GM21786 (cell line): Measurements from ENCODE around the gene ADNP.
"Not testable (repeated sequence)": the region's sequence is repeated elsewhere in the genome, so short reads cannot be mapped to it uniquely, and the experiment has no call there.

Source experiments
- ATAC-seq: cut with Tn5 transposase; IDR thresholded peaks from one replicate; pipeline ENCODE4 v1.9.1; 2021; ENCODE audit not compliant: unreplicated experiment

Gene ADNP

GRCh38 chr20:50903353-50904051 is 27.7 kb downstream of the ADNP start:
- ATAC-seq = no peak

- ATAC-seq = no peak
Measured at GRCh38 chr20:50901301-50901700, 29.9 kb downstream of the ADNP start.

- no peak for ATAC-seq
Measured at GRCh38 chr20:50900261-50900660, 31.0 kb downstream of the ADNP start.

- ATAC-seq = no peak
Measured at GRCh38 chr20:50898475-50898874, 32.8 kb downstream of the ADNP start.

- ATAC-seq = no peak
Measured at GRCh38 chr20:50895111-50895830, 36.0 kb downstream of the ADNP start.

- no peak for ATAC-seq
Measured at GRCh38 chr20:50893620-50894019, 37.6 kb downstream of the ADNP start.

GRCh38 chr20:50892394-50892793 is 38.8 kb downstream of the ADNP start:
- no peak for ATAC-seq

GRCh38 chr20:50891138-50891537 is 40.1 kb downstream of the ADNP start:
- ATAC-seq = no peak

- ATAC-seq = no peak
Measured at GRCh38 chr20:50887576-50887975, 43.7 kb downstream of the ADNP start.

GRCh38 chr20:50886184-50886790 is 45.0 kb downstream of the ADNP start:
- no peak for ATAC-seq

- ATAC-seq = no peak
Measured at GRCh38 chr20:50885781-50886180, 45.5 kb downstream of the ADNP start.

GRCh38 chr20:50885068-50885467 is 46.2 kb downstream of the ADNP start:
- no peak for ATAC-seq

- no peak for ATAC-seq
Measured at GRCh38 chr20:50883856-50884255, 47.4 kb downstream of the ADNP start.

GRCh38 chr20:50881759-50882424 is 49.3 kb downstream of the ADNP start:
- ATAC-seq = not testable (repeated sequence)

GRCh38 chr20:50879649-50880550 is 51.3 kb downstream of the ADNP start:
- ATAC-seq = no peak

- no peak for ATAC-seq
Measured at GRCh38 chr20:50877232-50877743, 53.9 kb downstream of the ADNP start.

- no peak for ATAC-seq
Measured at GRCh38 chr20:50876816-50877215, 54.4 kb downstream of the ADNP start.

GRCh38 chr20:50876063-50876685 is 55.1 kb downstream of the ADNP start:
- no peak for ATAC-seq

GRCh38 chr20:50874758-50875665 is 56.2 kb downstream of the ADNP start:
- ATAC-seq = no peak
